Ectodermal cell (in vitro differentiated cells): Measurements from ENCODE around the gene PACS1.
"Not testable (repeated sequence)": the region's sequence is repeated elsewhere in the genome, so short reads cannot be mapped to it uniquely, and the experiment has no call there.

Experiments
- H3K27ac ChIP-seq: 2 replicates; pipeline ENCODE4 v1.7.0; 2013; ENCODE audit warnings: mild to moderate bottlenecking, low read depth, low read length; ENCODE audit not compliant: insufficient read depth, poor library complexity, severe bottlenecking
- H3K27me3 ChIP-seq: 2 replicates; pipeline ENCODE4 v1.7.0; 2013; ENCODE audit warnings: mild to moderate bottlenecking, low read length; ENCODE audit not compliant: insufficient read depth, control insufficient read depth, poor library complexity, severe bottlenecking
- H3K36me3 ChIP-seq: one replicate; pipeline ENCODE4 v1.7.0; 2013; ENCODE audit warnings: low read length; ENCODE audit not compliant: control insufficient read depth, insufficient read depth
- H3K4me1 ChIP-seq: one replicate; pipeline ENCODE4 v1.7.0; 2013; ENCODE audit warnings: low read length; ENCODE audit not compliant: control insufficient read depth, insufficient read depth
- H3K4me3 ChIP-seq: 2 replicates; pipeline ENCODE4 v1.7.0; 2013; ENCODE audit warnings: low read depth, low read length, control low read depth; ENCODE audit not compliant: insufficient read depth
- H3K9me3 ChIP-seq: 2 replicates; pipeline ENCODE4 v1.7.0; 2013; ENCODE audit warnings: mild to moderate bottlenecking, low read length, moderate library complexity; ENCODE audit not compliant: control insufficient read depth
- WGBS, 2 experiments: methylation state at CpG; one replicate each; pipeline ENCODE4 v1.1.7; 2013; ENCODE audit warnings: missing lambda C conversion rate in 2 of 2; 5-methylcytosine and 5-hydroxymethylcytosine counted together

Gene PACS1

DNA sequence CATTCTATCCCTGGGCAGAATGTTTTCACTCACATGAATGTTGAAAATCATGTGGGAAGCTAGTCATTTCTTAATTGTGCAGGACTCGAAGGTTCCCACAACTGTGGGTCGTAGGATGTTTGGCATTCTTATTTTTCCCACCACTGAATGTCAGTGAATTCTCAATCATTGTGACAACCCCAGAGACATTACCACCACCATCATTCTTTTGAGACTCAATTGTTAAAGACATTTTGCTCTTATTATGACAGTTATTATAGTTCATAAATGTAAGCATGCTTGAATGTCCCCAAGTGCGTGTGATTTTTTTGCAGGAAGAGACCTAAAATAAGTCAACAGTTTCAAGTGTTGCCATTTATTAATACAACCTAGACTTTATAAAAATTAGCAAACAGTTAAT, 19.0 kb downstream of the PACS1 start:
- 94 to 97% methylated on average over 3 of the region's 3 CpGs for WGBS, 2 experiments
- H3K9me3 ChIP-seq: no peaks in the 10 kb centered on the region
- no peaks in the 10 kb centered on the region for H3K27me3 ChIP-seq
- no peaks in the 10 kb centered on the region for H3K4me1 ChIP-seq
- H3K4me3 ChIP-seq: no peak overlapping the region
- H3K36me3 ChIP-seq: no peaks in the 10 kb centered on the region
- H3K27ac ChIP-seq: no peak overlapping the region

- WGBS, 2 experiments: 89 to 94% methylated on average over 4 of the region's 4 CpGs
- H3K4me1 ChIP-seq: no peaks in the 10 kb centered on the region
- H3K36me3 ChIP-seq: no peaks in the 10 kb centered on the region
- H3K4me3 ChIP-seq: no peak overlapping the region
- H3K9me3 ChIP-seq: no peaks in the 10 kb centered on the region
- no peak overlapping the region for H3K27ac ChIP-seq
- H3K27me3 ChIP-seq: no peaks in the 10 kb centered on the region
Measured at GRCh38 chr11:66090288-66090687, 20.2 kb downstream of the PACS1 start.

DNA sequence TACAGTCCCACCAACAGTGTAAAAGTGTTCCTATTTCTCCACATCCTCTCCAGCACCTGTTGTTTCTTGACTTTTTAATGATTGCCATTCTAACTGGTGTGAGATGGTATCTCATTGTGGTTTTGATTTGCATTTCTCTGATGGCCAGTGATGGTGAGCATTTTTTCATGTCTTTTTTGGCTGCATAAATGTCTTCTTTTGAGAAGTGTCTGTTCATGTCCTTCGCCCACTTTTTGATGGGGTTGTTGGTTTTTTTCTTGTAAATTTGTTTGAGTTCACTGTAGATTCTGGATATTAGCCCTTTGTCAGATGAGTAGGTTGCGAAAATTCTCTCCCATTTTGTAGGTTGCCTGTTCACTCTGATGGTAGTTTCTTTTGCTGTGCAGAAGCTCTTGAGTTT, 22.1 kb downstream of the PACS1 start:
- H3K27ac ChIP-seq, H3K4me1 ChIP-seq, H3K4me3 ChIP-seq, H3K9me3 ChIP-seq, H3K27me3 ChIP-seq, H3K36me3 ChIP-seq: not testable (repeated sequence)
- no CpG with 5 or more reads among the region's 2 CpGs for WGBS, 2 experiments

GRCh38 chr11:66099746-66100145, 29.7 kb downstream of the PACS1 start:
- H3K27ac ChIP-seq, H3K9me3 ChIP-seq, H3K27me3 ChIP-seq, H3K4me1 ChIP-seq, H3K36me3 ChIP-seq, H3K4me3 ChIP-seq: not testable (repeated sequence)
- 96% methylated on average over 10 of the region's 10 CpGs for WGBS, 2 experiments

GRCh38 chr11:66100272-66101065, 30.4 kb downstream of the PACS1 start:
- no peaks in the 10 kb centered on the region for H3K9me3 ChIP-seq
- no peaks in the 10 kb centered on the region for H3K27me3 ChIP-seq
- no peak overlapping the region for H3K27ac ChIP-seq
- H3K4me1 ChIP-seq: no peaks in the 10 kb centered on the region
- H3K36me3 ChIP-seq: no peaks in the 10 kb centered on the region
- 92 to 93% methylated on average over 14 of the region's 14 CpGs for WGBS, 2 experiments
- H3K4me3 ChIP-seq: no peak overlapping the region

DNA sequence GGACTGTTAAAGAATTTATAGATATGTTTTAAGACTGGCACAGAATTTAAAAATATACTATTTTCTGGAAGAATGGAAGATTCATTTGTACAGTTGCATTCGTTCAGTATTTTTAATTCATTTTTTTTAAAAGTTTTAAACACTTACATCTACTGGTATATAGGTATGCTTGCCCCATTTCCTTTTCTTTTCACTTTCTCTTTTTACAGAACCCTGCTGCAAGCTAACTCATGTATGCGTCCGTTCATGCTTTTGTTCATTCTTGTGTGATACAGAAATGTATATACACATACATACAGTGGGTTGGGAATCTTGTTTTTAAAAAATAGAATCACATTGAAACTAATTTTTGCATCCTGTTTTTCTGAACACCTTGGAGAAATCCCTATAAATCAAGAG, 31.0 kb downstream of the PACS1 start:
- Histone ChIP-seq H3K36me3 (no peaks in the 10 kb centered on the region), H3K4me1 (no peaks in the 10 kb centered on the region), H3K27me3 (no peaks in the 10 kb centered on the region), H3K9me3 (no peaks in the 10 kb centered on the region), H3K4me3 (no peak overlapping the region), H3K27ac (no peak overlapping the region)
- WGBS, 2 experiments: no CpG with 5 or more reads among the region's 3 CpGs

- Histone ChIP-seq H3K9me3 (no peaks in the 10 kb centered on the region), H3K4me3 (no peak overlapping the region), H3K36me3 (no peaks in the 10 kb centered on the region), H3K4me1 (peaks cover 3% of the 10 kb centered on the region), H3K27ac (no peak overlapping the region), H3K27me3 (no peaks in the 10 kb centered on the region)
- 91 to 94% methylated on average over 4 of the region's 4 CpGs for WGBS, 2 experiments
Measured at GRCh38 chr11:66104057-66104638, 34.1 kb downstream of the PACS1 start.

DNA sequence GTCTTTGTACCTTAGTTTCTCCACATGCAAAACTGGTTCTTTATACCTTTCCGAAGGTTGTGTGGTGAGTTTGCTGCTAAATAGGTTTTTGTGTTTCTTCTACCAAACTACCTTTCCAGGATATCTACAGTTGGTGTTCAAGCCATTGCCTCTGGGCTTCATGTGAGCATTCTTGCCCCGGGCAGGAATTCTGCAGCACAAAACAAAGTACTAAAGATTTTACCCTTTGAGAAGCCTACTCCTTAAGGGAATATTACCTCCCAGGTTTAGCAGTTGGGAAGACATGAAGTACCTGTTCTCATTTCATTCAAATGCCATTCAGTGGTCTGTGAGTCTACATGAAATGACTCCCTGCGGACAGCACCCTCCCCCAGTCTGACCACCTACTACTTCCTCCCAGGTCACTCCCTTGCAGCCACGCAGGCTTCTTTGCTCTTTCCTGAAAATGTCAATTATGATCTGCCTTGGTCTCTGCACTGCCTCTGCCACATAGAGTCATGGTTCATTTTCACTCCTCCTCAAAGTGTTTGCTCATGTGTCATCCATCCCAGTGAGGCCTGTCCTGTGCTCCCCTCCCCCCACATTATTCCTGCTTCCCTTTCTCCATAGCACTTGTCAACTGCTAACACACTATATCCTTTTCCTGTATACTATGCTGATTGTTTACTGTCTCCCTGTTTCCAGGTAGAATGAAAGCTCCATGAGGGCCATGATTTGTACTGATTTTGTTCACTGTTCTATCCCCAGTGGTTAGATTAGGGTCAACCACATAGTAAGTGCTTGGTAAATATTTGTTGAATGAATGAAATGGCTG, 36.9 kb downstream of the PACS1 start:
- no peak overlapping the region for H3K27ac ChIP-seq
- 79 to 82% methylated on average over 4 of the region's 4 CpGs for WGBS, 2 experiments

DNA sequence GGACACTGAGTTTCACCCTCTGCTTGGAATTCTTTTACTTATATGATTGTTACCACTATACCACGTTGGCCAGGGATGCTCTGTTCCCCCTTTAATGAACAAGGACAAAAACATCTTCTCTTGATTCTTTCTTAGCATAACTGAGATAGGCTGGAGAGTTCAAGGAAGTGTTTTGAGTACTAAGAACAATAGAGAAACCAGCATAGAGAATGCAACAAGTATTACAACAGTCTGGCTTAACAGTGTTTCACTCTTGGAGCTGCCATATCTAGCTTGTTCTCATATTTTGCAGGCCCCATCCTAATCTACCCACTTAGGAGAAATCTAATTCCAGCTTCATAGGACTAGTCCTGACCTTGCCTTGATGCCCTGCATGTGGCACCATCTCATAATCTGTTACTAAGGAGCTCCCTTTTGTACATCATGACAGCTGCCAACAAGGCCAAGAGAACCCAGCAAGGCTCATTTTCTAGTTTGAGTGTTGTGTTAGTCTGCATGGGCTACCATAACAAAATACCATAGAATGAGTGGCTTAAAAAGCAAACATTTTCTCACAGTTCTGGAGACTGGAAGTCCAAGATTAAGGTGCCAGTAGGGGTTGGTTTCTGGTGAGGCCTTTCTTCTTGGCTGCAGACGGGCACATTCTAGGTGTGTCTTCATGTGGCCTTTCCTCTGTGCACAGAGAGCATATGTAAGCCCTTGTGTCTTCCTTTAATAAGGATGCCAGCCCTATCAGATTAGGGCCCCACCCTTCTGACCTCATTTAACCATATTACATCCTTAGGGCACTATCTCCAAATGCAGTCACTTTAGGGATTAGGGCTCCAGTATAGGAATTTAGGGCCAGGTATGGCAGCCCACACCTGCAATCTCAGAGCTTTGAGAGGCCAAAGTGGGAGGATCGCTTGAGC, 37.8 kb downstream of the PACS1 start:
- H3K9me3 ChIP-seq: no peaks in the 10 kb centered on the region
- H3K4me1 ChIP-seq: peaks cover 3% of the 10 kb centered on the region
- no peak overlapping the region for H3K27ac ChIP-seq
- H3K27me3 ChIP-seq: no peaks in the 10 kb centered on the region
- H3K36me3 ChIP-seq: no peaks in the 10 kb centered on the region
- H3K4me3 ChIP-seq: no peak overlapping the region
- 91 to 93% methylated on average over 2 to 3 of the region's 3 CpGs for whole genome bisulfite sequencing, 2 experiments

More for the DNA sequence above, 36.9 kb downstream of the PACS1 start:
- Histone ChIP-seq H3K36me3 (no peaks in the 10 kb centered on the region), H3K4me3 (no peak overlapping the region), H3K27me3 (no peaks in the 10 kb centered on the region), H3K4me1 (peaks cover 3% of the 10 kb centered on the region), H3K9me3 (no peaks in the 10 kb centered on the region)
